ENCODE data around the gene FTO.

Gene FTO

DNA sequence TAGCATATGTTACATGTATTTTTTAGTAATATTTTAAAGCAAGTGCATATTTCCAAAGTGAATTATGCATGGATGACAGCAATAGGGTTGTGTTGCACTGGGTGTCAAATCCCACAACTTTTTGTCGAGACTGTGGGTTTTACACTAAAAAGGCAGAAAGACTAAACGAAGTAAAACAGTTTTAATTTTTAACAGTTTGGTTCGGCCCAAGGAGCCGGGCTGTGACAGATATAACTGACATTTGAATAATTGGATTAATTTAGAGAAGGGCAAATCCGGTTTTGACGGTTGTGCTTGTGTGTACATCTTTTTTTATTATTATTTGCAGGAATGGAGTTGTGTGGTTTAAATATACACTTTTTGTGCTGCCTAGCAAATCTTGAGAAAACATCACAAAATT is 263.6 kb downstream of the FTO start:
- DNase-seq (ENCODE audit: low spot score), result no peak

GRCh38 chr16:53968454-53968853 is 264.5 kb downstream of the FTO start:
- DNase-seq (ENCODE audit: low spot score), result no peak

GRCh38 chr16:53968896-53969295 is 264.9 kb downstream of the FTO start:
- no peak for DNase-seq (ENCODE audit: low spot score)

- DNase-seq (ENCODE audit: low spot score), result no peak
Measured at GRCh38 chr16:53971616-53972015, 267.7 kb downstream of the FTO start.

- peak; percentile 91 for DNase-seq (ENCODE audit: low spot score)
Measured at GRCh38 chr16:53973021-53973420, 269.1 kb downstream of the FTO start.

DNA sequence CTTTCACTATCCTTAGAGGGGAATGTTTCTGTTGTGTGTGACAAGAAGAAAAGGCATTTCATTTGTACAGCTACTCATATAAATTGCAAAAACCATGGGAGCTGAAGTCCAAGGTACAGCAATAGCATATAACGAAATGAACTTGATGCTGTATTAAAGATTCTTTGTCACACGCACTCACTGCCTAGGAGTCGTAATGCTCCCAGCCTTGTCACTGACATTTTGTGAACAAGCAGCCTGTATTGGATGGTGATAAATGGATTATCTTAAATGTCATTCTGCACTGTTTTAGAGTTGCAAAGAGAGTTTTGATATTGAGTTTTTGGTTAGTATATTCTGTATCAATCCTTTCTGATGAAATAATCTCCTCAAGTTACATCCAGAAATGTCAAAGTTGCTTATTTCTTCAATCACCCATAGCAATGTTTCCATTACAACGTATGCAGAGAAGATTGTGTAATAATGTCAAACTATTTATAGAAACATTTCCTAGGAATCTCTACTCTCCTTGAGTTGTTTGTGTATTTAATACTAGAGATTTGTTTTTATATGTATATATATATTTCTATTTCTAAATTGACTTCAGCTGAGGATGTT is 270.6 kb downstream of the FTO start:
- no peak for DNase-seq (ENCODE audit: low spot score)

GRCh38 chr16:53980675-53981074 is 276.7 kb downstream of the FTO start:
- no peak for DNase-seq (ENCODE audit: low spot score)

- no peak for DNase-seq (ENCODE audit: low spot score)
Measured at GRCh38 chr16:53982631-53983042, 278.7 kb downstream of the FTO start.

- DNase-seq (ENCODE audit: low spot score), result no peak
Measured at GRCh38 chr16:53984936-53985335, 281.0 kb downstream of the FTO start.

GRCh38 chr16:53985861-53986260 is 281.9 kb downstream of the FTO start:
- no peak for DNase-seq (ENCODE audit: low spot score)

- no peak for DNase-seq (ENCODE audit: low spot score)
Measured at GRCh38 chr16:53986793-53987192, 282.8 kb downstream of the FTO start.

- DNase-seq (ENCODE audit: low spot score), result no peak
Measured at GRCh38 chr16:53988136-53988535, 284.2 kb downstream of the FTO start.

DNA sequence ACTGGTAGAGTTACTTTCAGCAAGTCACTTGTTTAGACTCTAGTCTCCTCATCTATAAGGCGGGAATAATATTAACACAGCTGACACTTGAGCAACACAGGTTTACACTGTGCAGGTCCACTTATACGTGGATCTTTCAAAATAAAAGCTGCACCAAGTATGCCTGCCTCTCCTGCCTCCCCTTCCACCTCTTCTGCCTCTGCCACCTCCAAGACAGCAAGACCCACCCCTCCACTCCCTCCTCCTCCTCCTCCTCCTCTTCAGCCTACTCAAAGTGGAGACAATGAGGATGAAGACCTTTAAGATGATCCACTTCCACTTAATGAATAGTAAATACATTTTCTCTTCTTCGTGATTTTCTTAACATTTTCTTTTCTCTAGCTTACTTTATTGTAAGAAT is 285.6 kb downstream of the FTO start:
- DNase-seq (ENCODE audit: low spot score), result no peak

- no peak for DNase-seq (ENCODE audit: low spot score)
Measured at GRCh38 chr16:53991754-53992378, 287.9 kb downstream of the FTO start.

- no peak for DNase-seq (ENCODE audit: low spot score)
Measured at GRCh38 chr16:53995378-53995777, 291.4 kb downstream of the FTO start.

- no peak for DNase-seq (ENCODE audit: low spot score)
Measured at GRCh38 chr16:53996961-53997360, 293.0 kb downstream of the FTO start.

- no peak for DNase-seq (ENCODE audit: low spot score)
Measured at GRCh38 chr16:53998024-53998810, 294.3 kb downstream of the FTO start.

- no peak for DNase-seq (ENCODE audit: low spot score)
Measured at GRCh38 chr16:53998966-53999522, 295.1 kb downstream of the FTO start.

- no peak for DNase-seq (ENCODE audit: low spot score)
Measured at GRCh38 chr16:53999841-54000240, 295.9 kb downstream of the FTO start.

- no peak for DNase-seq (ENCODE audit: low spot score)
Measured at GRCh38 chr16:54000361-54000760, 296.4 kb downstream of the FTO start.

- DNase-seq (ENCODE audit: low spot score), result no peak
Measured at GRCh38 chr16:54006693-54007092, 302.7 kb downstream of the FTO start.

GRCh38 chr16:54007504-54007903 is 303.5 kb downstream of the FTO start:
- no peak for DNase-seq (ENCODE audit: low spot score)
